ENCODE measurements around the gene BACE2.

GRCh38 chr21:41183575-41183974, 15.6 kb downstream of the BACE2 start:
- TF ChIP-seq, protein P1, sequence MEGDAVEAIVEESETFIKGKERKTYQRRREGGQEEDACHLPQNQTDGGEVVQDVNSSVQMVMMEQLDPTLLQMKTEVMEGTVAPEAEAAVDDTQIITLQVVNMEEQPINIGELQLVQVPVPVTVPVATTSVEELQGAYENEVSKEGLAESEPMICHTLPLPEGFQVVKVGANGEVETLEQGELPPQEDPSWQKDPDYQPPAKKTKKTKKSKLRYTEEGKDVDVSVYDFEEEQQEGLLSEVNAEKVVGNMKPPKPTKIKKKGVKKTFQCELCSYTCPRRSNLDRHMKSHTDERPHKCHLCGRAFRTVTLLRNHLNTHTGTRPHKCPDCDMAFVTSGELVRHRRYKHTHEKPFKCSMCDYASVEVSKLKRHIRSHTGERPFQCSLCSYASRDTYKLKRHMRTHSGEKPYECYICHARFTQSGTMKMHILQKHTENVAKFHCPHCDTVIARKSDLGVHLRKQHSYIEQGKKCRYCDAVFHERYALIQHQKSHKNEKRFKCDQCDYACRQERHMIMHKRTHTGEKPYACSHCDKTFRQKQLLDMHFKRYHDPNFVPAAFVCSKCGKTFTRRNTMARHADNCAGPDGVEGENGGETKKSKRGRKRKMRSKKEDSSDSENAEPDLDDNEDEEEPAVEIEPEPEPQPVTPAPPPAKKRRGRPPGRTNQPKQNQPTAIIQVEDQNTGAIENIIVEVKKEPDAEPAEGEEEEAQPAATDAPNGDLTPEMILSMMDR (conservative IDR thresholded peaks at IDR 0.05 in 1 of 2, IDR thresholded peaks at IDR 0.05 in 1 of 2; ENCODE audit: low read depth in 1 of 2, low read length in 2 of 2), result no peak
- TF ChIP-seq EZH2 (IDR thresholded peaks at IDR 0.05; ENCODE audit: low read length, missing control alignments), result no peak

Data from fibroblast of lung (primary cell).